Measurements from ENCODE around the gene BIN2.
"Not testable (repeated sequence)": the region's sequence is repeated elsewhere in the genome, so short reads cannot be mapped to it uniquely, and the experiment has no call there.

The BIN2 gene

GRCh38 chr12:51275088-51275487, 48.9 kb downstream of the BIN2 start:
- no peak for DNase-seq (ENCODE audit: low read depth, low spot score)
- CTCF ChIA-PET, result interaction anchor here (0.8 kb wide), 1 partner anchor 66 kb away, joined by 3 read pairs; no protein-coding TSS in a partner anchor
- TF ChIP-seq CTCF (IDR thresholded peaks at IDR 0.05; ENCODE audit: insufficient read depth, low read length, missing control alignments), result no peak
- POLR2A ChIA-PET, result no interaction called here
- H3K4me3 ChIP-seq (ENCODE audit: low read depth, low read length), result no peak overlapping the region

- CTCF ChIA-PET, result interaction anchor here (0.7 kb wide), 1 partner anchor 68 kb away, joined by 3 read pairs; no protein-coding TSS in a partner anchor
- DNase-seq (ENCODE audit: low read depth, low spot score); POLR2A ChIA-PET: not testable (repeated sequence)
Measured at GRCh38 chr12:51272810-51273209, 51.2 kb downstream of the BIN2 start.

GRCh38 chr12:51270951-51271518, 52.9 kb downstream of the BIN2 start:
- TF ChIP-seq CTCF (IDR thresholded peaks at IDR 0.05; ENCODE audit: insufficient read depth, low read length, missing control alignments), result no peak
- POLR2A ChIA-PET, result interaction anchor here (0.5 to 2.0 kb wide), 6 partner anchors 8 to 607 kb away, joined by 3 to 11 read pairs (median 4); partner anchors contain the start of genes CSRNP2 and DAZAP2
- H3K4me3 ChIP-seq (ENCODE audit: low read depth, low read length), result peak overlapping the region; percentile 70
- DNase-seq (ENCODE audit: low read depth, low spot score), result peak; percentile 49
- CTCF ChIA-PET, result interaction anchor here (0.8 to 4.9 kb wide), 8 partner anchors 13 to 243 kb away, joined by 3 to 92 read pairs (median 4); partner anchors contain the start of gene POU6F1

More at GRCh38 chr12:51272810-51273209, 51.2 kb downstream of the BIN2 start:
- not testable (repeated sequence) for H3K4me3 ChIP-seq (ENCODE audit: low read depth, low read length)

GRCh38 chr12:51270067-51270950, 53.7 kb downstream of the BIN2 start, which contains the start of gene SMAGP:
Gene SMAGP (minus strand): TSS chr12:51270415. CDS start chr12:51269278, 1,137 bp downstream.
- TF ChIP-seq CTCF (IDR thresholded peaks at IDR 0.05; ENCODE audit: insufficient read depth, low read length, missing control alignments), result no peak
- ChIA-PET CTCF (interaction anchor here (0.8 to 4.9 kb wide), 9 partner anchors 9 to 242 kb away, joined by 3 to 92 read pairs (median 4); partner anchors contain the start of gene POU6F1), POLR2A (interaction anchor here (0.5 to 2.0 kb wide), 6 partner anchors 10 to 606 kb away, joined by 3 to 11 read pairs (median 4); partner anchors contain the start of genes CSRNP2 and DAZAP2)
- H3K4me3 ChIP-seq (ENCODE audit: low read depth, low read length), result peak within 1 kb of the TSS; percentile 70
- no peak for DNase-seq (ENCODE audit: low read depth, low spot score)

- no peak for DNase-seq (ENCODE audit: low read depth, low spot score)
Measured at GRCh38 chr12:51269174-51270066, 54.6 kb downstream of the BIN2 start.

More at GRCh38 chr12:51269174-51270066, 54.6 kb downstream of the BIN2 start:
- POLR2A ChIA-PET, result interaction anchor here (0.5 to 2.0 kb wide), 5 partner anchors 12 to 186 kb away, joined by 3 to 11 read pairs (median 3); partner anchors contain the start of genes CSRNP2 and DAZAP2
- peak overlapping the region; percentile 70 for H3K4me3 ChIP-seq (ENCODE audit: low read depth, low read length)
- TF ChIP-seq CTCF (IDR thresholded peaks at IDR 0.05; ENCODE audit: insufficient read depth, low read length, missing control alignments), result peak; percentile 38
- CTCF ChIA-PET, result interaction anchor here (0.6 to 4.9 kb wide), 6 partner anchors 8 to 83 kb away, joined by 3 to 92 read pairs (median 5); no protein-coding TSS in a partner anchor

All from AG04449 (cell line).